Measurements from ENCODE around the gene MOG.
"Not testable (repeated sequence)": the region's sequence is repeated elsewhere in the genome, so short reads cannot be mapped to it uniquely, and the experiment has no call there.

Gene MOG

GRCh38 chr6:29655658-29656057, 1.2 kb upstream of the MOG start:
- TF ChIP-seq CTCF (IDR thresholded peaks at IDR 0.05; ENCODE audit: low read depth, low read length), result no peak
- no peak for DNase-seq (ENCODE audit: extremely low read depth, low read depth)

- no peak for DNase-seq (ENCODE audit: extremely low read depth, low read depth)
- TF ChIP-seq CTCF (IDR thresholded peaks at IDR 0.05; ENCODE audit: low read depth, low read length), result no peak
Measured at GRCh38 chr6:29656157-29656556, 735 bp upstream of the MOG start.

GRCh38 chr6:29661071-29661470, 4.2 kb downstream of the MOG start:
- no peak for TF ChIP-seq CTCF (IDR thresholded peaks at IDR 0.05; ENCODE audit: low read depth, low read length)
- DNase-seq (ENCODE audit: extremely low read depth, low read depth), result no peak

- DNase-seq (ENCODE audit: extremely low read depth, low read depth), result not testable (repeated sequence)
Measured at GRCh38 chr6:29661502-29662141, 4.7 kb downstream of the MOG start.

- TF ChIP-seq CTCF (IDR thresholded peaks at IDR 0.05; ENCODE audit: low read depth, low read length), result no peak
- DNase-seq (ENCODE audit: extremely low read depth, low read depth), result no peak
Measured at GRCh38 chr6:29663300-29664042, 6.6 kb downstream of the MOG start.

GRCh38 chr6:29665942-29666825, 9.3 kb downstream of the MOG start:
- no peak for TF ChIP-seq CTCF (IDR thresholded peaks at IDR 0.05; ENCODE audit: low read depth, low read length)
- DNase-seq (ENCODE audit: extremely low read depth, low read depth), result no peak

- no peak for DNase-seq (ENCODE audit: extremely low read depth, low read depth)
- TF ChIP-seq CTCF (IDR thresholded peaks at IDR 0.05; ENCODE audit: low read depth, low read length), result no peak
Measured at GRCh38 chr6:29666826-29667130, 9.9 kb downstream of the MOG start.
